ENCODE data around the gene ABCC10. TPM values are rescaled to one million over a fixed set of nuclear protein-coding genes. Genes with fewer than 3 reads are reported as not detected.

Gene ABCC10
- total and polyA plus RNA-seq, 11 donors = 6.4 to 19.6 (median 10.3) TPM

GRCh38 chr6:43395776-43396175, 31.6 kb upstream of the ABCC10 start:
- Histone ChIP-seq H3K4me1 (peaks cover 0 to 4% (median 0%) of the 10 kb centered on the region in 12 donors), H3K27me3 (peaks cover 0 to 10% (median 0%) of the 10 kb centered on the region in 9 donors), H3K27ac (no peak overlapping the region), H3K9me3 (no peaks in the 10 kb centered on the region), H3K36me3 (no peaks in the 10 kb centered on the region), H3K4me3 (no peak overlapping the region)
- peak in 4 of 5 donors; percentile 20 to 43 (median 31) for DNase-seq
- ATAC-seq = peak in 2 of 4 donors; percentile 39 to 65
- WGBS, 4 donors = 64 to 74% (median 69%) methylated on average over 4 of the region's 4 CpGs
- intact Hi-C loops (cut with DNase I) = no loop called here
- TF ChIP-seq CTCF (IDR thresholded peaks at IDR 0.05) (no peak), POLR2A (IDR thresholded peaks at IDR 0.05) (no peak)

GRCh38 chr6:43396408-43397149, 30.8 kb upstream of the ABCC10 start:
- no peak for ATAC-seq
- Histone ChIP-seq H3K27me3 (peaks cover 0 to 3% (median 0%) of the 10 kb centered on the region in 9 donors), H3K4me1 (peaks cover 0 to under 1% (median 0%) of the 10 kb centered on the region in 12 donors), H3K4me3 (no peak overlapping the region), H3K9me3 (no peaks in the 10 kb centered on the region), H3K36me3 (no peaks in the 10 kb centered on the region), H3K27ac (no peak overlapping the region)
- intact Hi-C loops (cut with DNase I) = no loop called here
- TF ChIP-seq CTCF (IDR thresholded peaks at IDR 0.05) = no peak
- no peak for TF ChIP-seq POLR2A (IDR thresholded peaks at IDR 0.05)
- 82 to 85% (median 83%) methylated on average over 6 of the region's 6 CpGs for WGBS, 4 donors
- no peak for DNase-seq

- Histone ChIP-seq H3K4me1 (peaks cover 0 to 3% (median 0%) of the 10 kb centered on the region in 12 donors), H3K27me3 (peaks cover 0 to 3% (median 0%) of the 10 kb centered on the region in 9 donors), H3K9me3 (no peaks in the 10 kb centered on the region), H3K36me3 (no peaks in the 10 kb centered on the region), H3K4me3 (no peak overlapping the region), H3K27ac (no peak overlapping the region)
- WGBS, 4 donors = 77 to 89% (median 83%) methylated on average over 3 of the region's 3 CpGs
- DNase-seq (no peak), ATAC-seq (no peak)
- no peak for TF ChIP-seq POLR2A (IDR thresholded peaks at IDR 0.05)
- TF ChIP-seq CTCF (IDR thresholded peaks at IDR 0.05) = no peak
- intact Hi-C loops (cut with DNase I) = no loop called here
Measured at GRCh38 chr6:43399932-43400487, 27.3 kb upstream of the ABCC10 start.

- no peaks in the 10 kb centered on the region for H3K9me3 ChIP-seq
- H3K4me3 ChIP-seq = no peak overlapping the region
- peaks cover 0 to 3% (median 0%) of the 10 kb centered on the region in 9 donors for H3K27me3 ChIP-seq
- peak overlapping the region in 1 of 12 donors; percentile 34 for H3K27ac ChIP-seq
- H3K36me3 ChIP-seq = no peaks in the 10 kb centered on the region
- peak in 3 of 4 donors; percentile 36 to 75 (median 42) for ATAC-seq
- no peak for TF ChIP-seq POLR2A (IDR thresholded peaks at IDR 0.05)
- H3K4me1 ChIP-seq = peaks cover 0 to 3% (median 0%) of the 10 kb centered on the region in 12 donors
- DNase-seq = no peak
- WGBS, 4 donors = 70 to 77% (median 75%) methylated on average over 3 of the region's 3 CpGs
- intact Hi-C loops (cut with DNase I) = no loop called here
Measured at GRCh38 chr6:43401730-43402129, 25.6 kb upstream of the ABCC10 start.

Data from heart left ventricle (tissue), 16 donors.